K562 (cell line): ENCODE measurements around the gene WT1. TPM values are rescaled to one million over a fixed set of nuclear protein-coding genes. Genes with fewer than 3 reads are reported as not detected.

Source experiments
- EP400 ChIP-seq: fragments of 450-650 bp; IDR thresholded peaks from 2 replicates; pipeline ENCODE4 v1.6.1; 2017; ENCODE audit warnings: antibody characterized with exemption, mild to moderate bottlenecking, moderate library complexity
- FOXA1 ChIP-seq: fragments of 450-650 bp; IDR thresholded peaks from 2 replicates; pipeline ENCODE4 v1.6.1; 2016; ENCODE audit warnings: mild to moderate bottlenecking, borderline replicate concordance
- KAT2B ChIP-seq: IDR thresholded peaks from one replicate; pipeline ENCODE4 v1.6.1; 2012; ENCODE audit warnings: low read depth, mild to moderate bottlenecking, control low read depth, inconsistent platforms, low read length, moderate library complexity
- KDM2B ChIP-seq: fragments of 250-450 bp; sonication (Bioruptor Pico); IDR thresholded peaks from 2 replicates; pipeline ENCODE4 v1.8.0; 2021; ENCODE audit warnings: mild to moderate bottlenecking, moderate library complexity
- NONO ChIP-seq, 2 experiments: fragments of 200-400 bp in 1 of 2; fragments of 450-650 bp in 1 of 2; formaldehyde crosslinking in 1 of 2; IDR thresholded peaks; 2 replicates each; pipeline ENCODE4 v1.6.1; 2017; ENCODE audit warnings: low read depth in 2 of 2, mild to moderate bottlenecking in 2 of 2, moderate library complexity in 2 of 2, low read length in 1 of 2
- PCBP2 ChIP-seq: fragments of 200-400 bp; formaldehyde crosslinking; IDR thresholded peaks from 2 replicates; pipeline ENCODE4 v1.6.1; 2018; ENCODE audit warnings: low read length, low read depth, mild to moderate bottlenecking, moderate library complexity; ENCODE audit not compliant: poor library complexity, severe bottlenecking
- PRMT5 ChIP-seq: sonication (generic); formaldehyde crosslinking; IDR thresholded peaks from 2 replicates; pipeline ENCODE4 v1.5.0; 2020; ENCODE audit warnings: missing genetic modification reagents
- PYGO2 ChIP-seq: fragments of 450-650 bp; IDR thresholded peaks from 2 replicates; pipeline ENCODE4 v1.6.1; 2016; ENCODE audit warnings: mild to moderate bottlenecking, missing genetic modification characterization, moderate library complexity, missing compliant biosample characterization
- RBM22 ChIP-seq: fragments of 200-400 bp; formaldehyde crosslinking; IDR thresholded peaks from 2 replicates; pipeline ENCODE4 v1.6.1; 2018; ENCODE audit warnings: low read length, low read depth; ENCODE audit not compliant: poor library complexity, severe bottlenecking
- RFX5 ChIP-seq: IDR thresholded peaks from 2 replicates; pipeline ENCODE4 v1.6.1; 2011; ENCODE audit warnings: low read depth, mild to moderate bottlenecking, improper control_type of control experiment, low read length
- SMAD1 ChIP-seq: fragments of 150-350 bp; IDR thresholded peaks from 2 replicates; pipeline ENCODE4 v1.6.1; 2014; ENCODE audit warnings: low read length, low read depth; ENCODE audit not compliant: partially characterized antibody
- TAL1 ChIP-seq: fragments of 450-650 bp; IDR thresholded peaks from 2 replicates; pipeline ENCODE4 v1.6.1; 2016; ENCODE audit warnings: mild to moderate bottlenecking
- ZNF23 ChIP-seq: fragments of 250-450 bp; sonication (Bioruptor Pico); IDR thresholded peaks from 2 replicates; pipeline ENCODE4 v1.4.0; 2020; ENCODE audit warnings: mild to moderate bottlenecking
- ZNF280A ChIP-seq: fragments of 450-650 bp; IDR thresholded peaks from 2 replicates; pipeline ENCODE4 v1.6.1; 2018; ENCODE audit warnings: mild to moderate bottlenecking, low read depth; ENCODE audit not compliant: partially characterized antibody
- ZNF324 ChIP-seq: fragments of 250-450 bp; sonication (Bioruptor Pico); IDR thresholded peaks from 2 replicates; pipeline ENCODE4 v1.4.0; 2020; ENCODE audit warnings: mild to moderate bottlenecking
- ZNF586 ChIP-seq: fragments of 450-650 bp; formaldehyde crosslinking; conservative IDR thresholded peaks from 2 replicates; pipeline ENCODE4 v1.4.0; 2020; ENCODE audit warnings: mild to moderate bottlenecking, moderate library complexity
- ZNF668 ChIP-seq: fragments of 250-450 bp; sonication (Bioruptor Pico); IDR thresholded peaks from 2 replicates; pipeline ENCODE4 v1.8.0; 2022; ENCODE audit warnings: mild to moderate bottlenecking, inconsistent platforms
- polyA plus RNA-seq, 8 experiments: library from polyadenylated mRNA; depleted of rRNA in 4 of 8; stranded (reverse) in 5 of 8; unstranded in 3 of 8; fragments of >200 nt; fragmentation: Nextera tagmentation in 2 of 8; fragmentation: Illumina TruSeq in 1 of 8; extraction: Ambion mirVana in 2 of 8; extraction: Trizol in 1 of 8; gene quantifications; 2 replicates each; pipeline versions ENCODE4 v1.2.1 to v1.2.3, GENCODE V29; 2011 to 2014; ENCODE audit warnings: inconsistent platforms in 1 of 8, missing spikeins in 1 of 8
- total RNA-seq, 7 experiments: library from RNA; depleted of rRNA in 6 of 7; stranded (reverse); fragments of >200 nt in 6 of 7; fragmentation: Illumina TruSeq in 2 of 7; extraction: Trizol in 2 of 7; gene quantifications; 2 replicates each; pipeline versions ENCODE4 v1.2.1 to v1.2.3, GENCODE V29; 2011 to 2021; ENCODE audit warnings: low replicate concordance in 1 of 7
- TF ChIP-seq, protein P1 (sequence below): sonication (generic); formaldehyde crosslinking; IDR thresholded peaks from 2 replicates; pipeline ENCODE4 v1.8.0; 2022; ENCODE audit warnings: missing genetic modification reagents, mild to moderate bottlenecking, moderate library complexity, borderline replicate concordance
- TF ChIP-seq, protein P2 (sequence below): fragments of 450-650 bp; IDR thresholded peaks from 2 replicates; pipeline ENCODE4 v1.6.1; 2016; ENCODE audit warnings: mild to moderate bottlenecking
- TF ChIP-seq, protein P3 (sequence below): sonication (generic); formaldehyde crosslinking; IDR thresholded peaks from 2 replicates; pipeline ENCODE4 v1.8.0; 2022; ENCODE audit warnings: missing genetic modification reagents, mild to moderate bottlenecking, borderline replicate concordance

WT1 gene
- total and polyA plus RNA-seq, 9 of the 15 experiments (the other 6 are each of a cell fraction or from before 2014, with no cell fraction given) = 7.1 to 33.8 (median 19.4) TPM

- TF ChIP-seq RBM22 (no peak), PYGO2 (tag) (no peak), KAT2B (no peak), PCBP2 (no peak), RFX5 (no peak), KDM2B (CRISPR knock-in tag) (no peak), PRMT5 (CRISPR knock-in tag) (no peak), FOXA1 (no peak), TAL1 (no peak), EP400 (peak; percentile 59; the same call in 1 of the 2 replicates), SMAD1 (no peak), ZNF586 (CRISPR knock-in tag) (no peak), ZNF280A (no peak), ZNF23 (no peak), ZNF668 (CRISPR knock-in tag) (peak; percentile 68; the same call in 1 of the 2 replicates), ZNF324 (CRISPR knock-in tag) (no peak), NONO (IDR thresholded peaks at IDR 0.05; ENCODE audit: low read depth in 2 of 2, low read length in 1 of 2) (no peak)
- TF ChIP-seq, protein P1, sequence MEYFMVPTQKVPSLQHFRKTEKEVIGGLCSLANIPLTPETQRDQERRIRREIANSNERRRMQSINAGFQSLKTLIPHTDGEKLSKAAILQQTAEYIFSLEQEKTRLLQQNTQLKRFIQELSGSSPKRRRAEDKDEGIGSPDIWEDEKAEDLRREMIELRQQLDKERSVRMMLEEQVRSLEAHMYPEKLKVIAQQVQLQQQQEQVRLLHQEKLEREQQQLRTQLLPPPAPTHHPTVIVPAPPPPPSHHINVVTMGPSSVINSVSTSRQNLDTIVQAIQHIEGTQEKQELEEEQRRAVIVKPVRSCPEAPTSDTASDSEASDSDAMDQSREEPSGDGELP (CRISPR knock-in tag) = peak; percentile 93
- TF ChIP-seq, protein P2, sequence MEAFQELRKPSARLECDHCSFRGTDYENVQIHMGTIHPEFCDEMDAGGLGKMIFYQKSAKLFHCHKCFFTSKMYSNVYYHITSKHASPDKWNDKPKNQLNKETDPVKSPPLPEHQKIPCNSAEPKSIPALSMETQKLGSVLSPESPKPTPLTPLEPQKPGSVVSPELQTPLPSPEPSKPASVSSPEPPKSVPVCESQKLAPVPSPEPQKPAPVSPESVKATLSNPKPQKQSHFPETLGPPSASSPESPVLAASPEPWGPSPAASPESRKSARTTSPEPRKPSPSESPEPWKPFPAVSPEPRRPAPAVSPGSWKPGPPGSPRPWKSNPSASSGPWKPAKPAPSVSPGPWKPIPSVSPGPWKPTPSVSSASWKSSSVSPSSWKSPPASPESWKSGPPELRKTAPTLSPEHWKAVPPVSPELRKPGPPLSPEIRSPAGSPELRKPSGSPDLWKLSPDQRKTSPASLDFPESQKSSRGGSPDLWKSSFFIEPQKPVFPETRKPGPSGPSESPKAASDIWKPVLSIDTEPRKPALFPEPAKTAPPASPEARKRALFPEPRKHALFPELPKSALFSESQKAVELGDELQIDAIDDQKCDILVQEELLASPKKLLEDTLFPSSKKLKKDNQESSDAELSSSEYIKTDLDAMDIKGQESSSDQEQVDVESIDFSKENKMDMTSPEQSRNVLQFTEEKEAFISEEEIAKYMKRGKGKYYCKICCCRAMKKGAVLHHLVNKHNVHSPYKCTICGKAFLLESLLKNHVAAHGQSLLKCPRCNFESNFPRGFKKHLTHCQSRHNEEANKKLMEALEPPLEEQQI = no peak
- TF ChIP-seq, protein P3, sequence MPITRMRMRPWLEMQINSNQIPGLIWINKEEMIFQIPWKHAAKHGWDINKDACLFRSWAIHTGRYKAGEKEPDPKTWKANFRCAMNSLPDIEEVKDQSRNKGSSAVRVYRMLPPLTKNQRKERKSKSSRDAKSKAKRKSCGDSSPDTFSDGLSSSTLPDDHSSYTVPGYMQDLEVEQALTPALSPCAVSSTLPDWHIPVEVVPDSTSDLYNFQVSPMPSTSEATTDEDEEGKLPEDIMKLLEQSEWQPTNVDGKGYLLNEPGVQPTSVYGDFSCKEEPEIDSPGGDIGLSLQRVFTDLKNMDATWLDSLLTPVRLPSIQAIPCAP (CRISPR knock-in tag) = no peak
Observed at GRCh38 chr11:32420937-32421901, 14.1 kb downstream of the WT1 start (continued).
